ENCODE measurements around the gene NDFIP1.

- TF ChIP-seq POLR2A (IDR thresholded peaks at IDR 0.05) (no peak), CTCF (IDR thresholded peaks at IDR 0.05 in 4 of 5, conservative IDR thresholded peaks at IDR 0.05 in 1 of 5) (no peak)
These were observed 59.8 kb downstream of the NDFIP1 start for GRCh38 chr5:142168365-142168764.
